Smooth muscle cell (in vitro differentiated cells): ENCODE results near the gene ISY1. TPM values are rescaled to one million over a fixed set of nuclear protein-coding genes. Genes with fewer than 3 reads are reported as not detected.
"Not testable (repeated sequence)": the region's sequence is repeated elsewhere in the genome, so short reads cannot be mapped to it uniquely, and the experiment has no call there.

Experiments used
- DNase-seq: peaks from one replicate; lab custom pipeline; 2025; ENCODE audit not compliant: unreplicated experiment; lab: John Stamatoyannopoulos, UW
- H2AFZ ChIP-seq: fragments of 200-600 bp; sonication (generic); 2 replicates; pipeline ENCODE4 v1.6.0; 2016; ENCODE audit warnings: antibody characterized with exemption, low read depth, mild to moderate bottlenecking
- H3F3A ChIP-seq: fragments of 200-600 bp; sonication (generic); 2 replicates; pipeline ENCODE4 v1.6.0; 2017; ENCODE audit warnings: antibody characterized with exemption, low read depth
- H3K27ac ChIP-seq: fragments of 200-600 bp; sonication (generic); 2 replicates; pipeline ENCODE4 v1.5.1; 2016; ENCODE audit warnings: low read depth, mild to moderate bottlenecking
- H3K27me3 ChIP-seq: fragments of 200-600 bp; sonication (generic); 2 replicates; pipeline ENCODE4 v1.6.1; 2016; ENCODE audit warnings: low read depth, mild to moderate bottlenecking
- H3K36me3 ChIP-seq: fragments of 200-600 bp; sonication (generic); 2 replicates; pipeline ENCODE4 v1.5.1; 2016; ENCODE audit warnings: low read depth
- H3K4me1 ChIP-seq: fragments of 200-600 bp; sonication (generic); 2 replicates; pipeline ENCODE4 v1.5.1; 2016; ENCODE audit warnings: low read depth
- H3K4me2 ChIP-seq: fragments of 200-600 bp; sonication (generic); 2 replicates; pipeline ENCODE4 v1.6.0; 2016; ENCODE audit warnings: mild to moderate bottlenecking
- H3K4me3 ChIP-seq: fragments of 200-600 bp; sonication (generic); 2 replicates; pipeline ENCODE4 v1.5.1; 2016; ENCODE audit warnings: mild to moderate bottlenecking
- H3K79me2 ChIP-seq: fragments of 200-600 bp; sonication (generic); 2 replicates; pipeline ENCODE4 v1.6.0; 2016; ENCODE audit warnings: low read depth, mild to moderate bottlenecking
- H3K9ac ChIP-seq: fragments of 200-600 bp; sonication (generic); 2 replicates; pipeline ENCODE4 v1.6.0; 2016; ENCODE audit warnings: low read depth
- H3K9me3 ChIP-seq: fragments of 200-600 bp; sonication (generic); replicated peaks from 2 replicates; pipeline ENCODE4 v1.5.1; 2016; ENCODE audit warnings: low read depth
- H4K20me1 ChIP-seq: fragments of 200-600 bp; sonication (generic); 2 replicates; pipeline ENCODE4 v1.6.0; 2016; ENCODE audit warnings: low read depth
- WGBS: methylation state at CpG from one replicate; pipeline ENCODE4 v1.1.7; 2016; ENCODE audit warnings: low lambda C conversion rate; 5-methylcytosine and 5-hydroxymethylcytosine counted together
- polyA plus RNA-seq: library from polyadenylated mRNA; unstranded; fragments of >200 nt; fragmentation: Nextera tagmentation; extraction: Ambion mirVana; gene quantifications from 2 replicates; pipeline ENCODE4 v1.2.1, GENCODE V29; 2016
- total RNA-seq: library from RNA; depleted of rRNA; stranded (reverse); fragments of >200 nt; gene quantifications from 2 replicates; pipeline ENCODE4 v1.2.3, GENCODE V29; 2014
- TF ChIP-seq, protein P1 (sequence below): fragments of 200-600 bp; sonication (generic); IDR thresholded peaks from 2 replicates; pipeline ENCODE4 v1.5.1; 2017; ENCODE audit warnings: borderline replicate concordance, mild to moderate bottlenecking, antibody characterized with exemption; ENCODE audit not compliant: insufficient read depth, poor library complexity, severe bottlenecking

Gene ISY1
- total and polyA plus RNA-seq, 2 experiments from 2014 or later = 10.2 to 47.3 TPM

DNA sequence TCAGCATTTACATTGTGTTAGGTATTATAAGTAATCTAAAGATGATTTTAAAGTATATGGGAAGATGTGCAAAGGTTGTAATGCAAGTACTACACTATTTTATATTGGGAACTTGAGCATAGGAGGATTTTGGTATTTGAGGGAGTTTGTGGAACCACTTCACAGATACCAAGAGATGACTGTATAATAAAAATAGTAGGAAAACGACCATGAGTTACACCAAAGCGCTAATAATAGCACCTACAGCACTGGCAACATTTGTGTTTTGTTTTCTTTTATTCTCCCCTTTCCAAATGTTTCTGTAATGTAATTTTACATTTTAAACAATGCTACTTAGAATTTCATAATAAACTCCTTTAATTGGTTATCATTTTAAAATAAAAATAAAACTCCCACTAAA lies 12.3 kb upstream of the ISY1 start:
- Histone ChIP-seq H4K20me1 (peaks cover 77% of the 10 kb centered on the region), H3K27me3 (no peaks in the 10 kb centered on the region), H3K4me1 (no peaks in the 10 kb centered on the region), H3K79me2 (peaks cover 79% of the 10 kb centered on the region), H3K4me3 (no peak overlapping the region), H3K9ac (no peak overlapping the region), H3K27ac (no peak overlapping the region), H3K4me2 (no peak overlapping the region), H3K9me3 (no peaks in the 10 kb centered on the region), H2AFZ (no peak overlapping the region), H3K36me3 (peaks cover 18% of the 10 kb centered on the region), H3F3A (peaks cover 3% of the 10 kb centered on the region)
- 82% methylated on average over 2 of the region's 2 CpGs for WGBS
- no peak for DNase-seq
- TF ChIP-seq, protein P1, sequence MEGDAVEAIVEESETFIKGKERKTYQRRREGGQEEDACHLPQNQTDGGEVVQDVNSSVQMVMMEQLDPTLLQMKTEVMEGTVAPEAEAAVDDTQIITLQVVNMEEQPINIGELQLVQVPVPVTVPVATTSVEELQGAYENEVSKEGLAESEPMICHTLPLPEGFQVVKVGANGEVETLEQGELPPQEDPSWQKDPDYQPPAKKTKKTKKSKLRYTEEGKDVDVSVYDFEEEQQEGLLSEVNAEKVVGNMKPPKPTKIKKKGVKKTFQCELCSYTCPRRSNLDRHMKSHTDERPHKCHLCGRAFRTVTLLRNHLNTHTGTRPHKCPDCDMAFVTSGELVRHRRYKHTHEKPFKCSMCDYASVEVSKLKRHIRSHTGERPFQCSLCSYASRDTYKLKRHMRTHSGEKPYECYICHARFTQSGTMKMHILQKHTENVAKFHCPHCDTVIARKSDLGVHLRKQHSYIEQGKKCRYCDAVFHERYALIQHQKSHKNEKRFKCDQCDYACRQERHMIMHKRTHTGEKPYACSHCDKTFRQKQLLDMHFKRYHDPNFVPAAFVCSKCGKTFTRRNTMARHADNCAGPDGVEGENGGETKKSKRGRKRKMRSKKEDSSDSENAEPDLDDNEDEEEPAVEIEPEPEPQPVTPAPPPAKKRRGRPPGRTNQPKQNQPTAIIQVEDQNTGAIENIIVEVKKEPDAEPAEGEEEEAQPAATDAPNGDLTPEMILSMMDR = no peak

- no peak overlapping the region for H2AFZ ChIP-seq
- H3K27ac ChIP-seq = no peak overlapping the region
- H3K36me3 ChIP-seq = peaks cover 27% of the 10 kb centered on the region
- no peaks in the 10 kb centered on the region for H3K27me3 ChIP-seq
- TF ChIP-seq, protein P1 = no peak
- H3F3A ChIP-seq = peaks cover 38% of the 10 kb centered on the region
- no peaks in the 10 kb centered on the region for H3K9me3 ChIP-seq
- WGBS = 98% methylated on average over 15 of the region's 15 CpGs
- H4K20me1 ChIP-seq = peaks cover 14% of the 10 kb centered on the region
- H3K79me2 ChIP-seq = peaks cover 16% of the 10 kb centered on the region
- H3K4me1 ChIP-seq = peaks cover 6% of the 10 kb centered on the region
- no peak overlapping the region for H3K4me2 ChIP-seq
- no peak overlapping the region for H3K9ac ChIP-seq
- DNase-seq = no peak
- no peak overlapping the region for H3K4me3 ChIP-seq
Measured at GRCh38 chr3:129166579-129167332, 5.9 kb upstream of the ISY1 start.

GRCh38 chr3:129165594-129165993 lies 4.7 kb upstream of the ISY1 start:
- not testable (repeated sequence) for H3K27me3 ChIP-seq, H3K9me3 ChIP-seq, H3K4me3 ChIP-seq, H3K79me2 ChIP-seq, H4K20me1 ChIP-seq, H2AFZ ChIP-seq, DNase-seq, H3K9ac ChIP-seq, H3K4me2 ChIP-seq, H3K27ac ChIP-seq, H3K4me1 ChIP-seq
- over 99% methylated on average over 8 of the region's 8 CpGs for WGBS
- Histone ChIP-seq H3F3A (peaks cover 39% of the 10 kb centered on the region), H3K36me3 (peaks cover 21% of the 10 kb centered on the region)

DNA sequence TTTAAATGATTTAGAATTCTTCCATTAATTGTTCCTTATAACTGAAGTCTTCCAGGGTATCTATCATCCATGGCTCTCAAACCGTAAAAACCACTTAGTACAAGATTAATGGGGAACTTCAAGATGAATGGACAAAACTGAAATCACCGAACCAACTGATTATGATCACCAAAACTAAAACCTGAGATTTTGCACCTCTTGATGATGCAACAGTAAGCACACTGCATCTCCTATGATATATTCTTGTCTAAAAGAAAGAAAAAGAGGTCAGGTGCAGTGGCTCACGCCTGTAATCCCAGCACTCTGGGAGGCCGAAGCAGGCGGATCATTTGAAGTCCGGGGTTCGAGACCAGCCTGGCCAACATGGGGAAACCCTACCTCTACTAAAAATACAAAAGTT lies 3.6 kb upstream of the ISY1 start:
- H3F3A ChIP-seq = peaks cover 39% of the 10 kb centered on the region
- no peak overlapping the region for H3K9ac ChIP-seq
- no peaks in the 10 kb centered on the region for H3K9me3 ChIP-seq
- TF ChIP-seq, protein P1 = no peak
- H3K4me2 ChIP-seq = no peak overlapping the region
- no peaks in the 10 kb centered on the region for H4K20me1 ChIP-seq
- H3K4me1 ChIP-seq = peaks cover 10% of the 10 kb centered on the region
- peaks cover 15% of the 10 kb centered on the region for H3K79me2 ChIP-seq
- H3K27me3 ChIP-seq = no peaks in the 10 kb centered on the region
- H3K36me3 ChIP-seq = peaks cover 12% of the 10 kb centered on the region
- no peak overlapping the region for H2AFZ ChIP-seq
- H3K27ac ChIP-seq = no peak overlapping the region
- WGBS = 97% methylated on average over 7 of the region's 7 CpGs
- no peak for DNase-seq
- no peak overlapping the region for H3K4me3 ChIP-seq
